ENCODE measurements around the gene MMAB.

- no peak for TF ChIP-seq CTCF (IDR thresholded peaks at IDR 0.05; ENCODE audit: poor library complexity)
- no peak for TF ChIP-seq EZH2phosphoT487 (IDR thresholded peaks at IDR 0.05; ENCODE audit: low read depth, severe bottlenecking, unreplicated experiment)
These were observed 26.0 kb downstream of the MMAB start for GRCh38 chr12:109547286-109547685.

All from hepatocyte (in vitro differentiated cells).